ENCODE data around the gene GSG1L.

The GSG1L gene

DNA sequence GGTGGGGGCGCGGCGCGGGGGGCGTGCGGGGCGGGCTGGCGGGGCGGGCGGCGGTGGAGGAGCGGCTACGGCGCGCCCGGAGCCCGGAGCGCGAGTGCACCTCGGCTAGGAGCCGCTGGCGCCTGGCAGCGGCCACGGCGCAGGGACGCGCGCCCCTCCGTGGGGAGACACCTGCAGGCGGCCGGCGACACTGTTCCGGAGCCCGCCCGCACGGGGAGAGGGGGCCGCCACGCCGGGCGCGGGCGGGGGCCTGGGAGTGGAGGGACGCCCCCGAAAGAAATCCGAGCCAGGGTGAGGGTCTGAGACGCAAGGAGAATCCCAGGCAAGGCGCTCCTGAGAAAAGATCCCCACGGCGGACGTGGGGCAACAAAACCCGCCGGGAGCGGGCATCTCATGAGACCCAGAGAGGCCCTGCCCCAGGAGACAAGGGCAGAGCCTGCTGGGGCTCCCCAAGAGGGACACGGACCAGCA lies at the start of gene GSG1L:
Gene GSG1L, minus strand, starts transcription at position 124 of the 471 bp plus-strand sequence. CDS start 290 bp downstream, outside the sequence.
- in situ Hi-C loops (cut with MboI; ENCODE audit: low sequenced_read_pairs): no loop called here

DNA sequence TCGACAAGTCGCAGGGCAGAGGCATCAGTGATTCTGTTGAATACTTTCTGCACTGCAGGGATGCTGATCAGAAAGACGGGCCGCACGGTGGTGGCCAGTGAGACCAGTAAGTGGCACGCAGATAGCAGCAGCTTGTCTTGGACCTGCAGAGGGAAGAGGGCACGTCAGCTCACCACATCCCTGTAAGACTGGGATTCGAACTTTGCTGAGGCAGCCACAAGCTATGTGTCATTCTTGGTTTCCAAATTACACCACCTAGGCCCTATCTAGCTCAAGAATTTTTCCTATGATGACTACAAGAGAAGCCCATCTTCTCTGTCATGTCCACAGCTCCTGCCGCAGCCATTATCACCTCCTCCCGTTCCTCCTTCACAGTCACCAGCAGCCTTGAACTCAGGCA lies 49.4 kb upstream of the GSG1L start:
- in situ Hi-C loops (cut with MboI; ENCODE audit: low sequenced_read_pairs): no loop called here

DNA sequence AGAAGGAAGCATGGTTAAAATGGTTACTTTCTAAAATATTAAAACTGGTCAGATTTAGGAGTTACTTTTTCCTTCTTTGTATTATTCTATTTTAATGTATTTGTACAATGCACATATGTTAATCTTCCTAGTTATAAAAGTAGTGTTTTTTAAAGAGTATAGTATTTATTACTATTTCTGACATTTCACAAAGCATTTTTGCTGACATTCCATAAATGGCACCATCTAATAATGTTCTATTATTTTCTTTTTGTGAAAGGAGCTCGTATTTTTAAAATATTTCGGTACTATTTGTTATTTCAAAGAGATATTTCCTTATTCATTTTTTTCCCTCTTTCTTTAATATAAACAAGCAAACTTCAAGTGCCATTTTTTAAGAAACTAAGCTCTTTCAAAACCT lies 47.5 kb upstream of the GSG1L start:
- in situ Hi-C loops (cut with MboI; ENCODE audit: low sequenced_read_pairs): no loop called here

DNA sequence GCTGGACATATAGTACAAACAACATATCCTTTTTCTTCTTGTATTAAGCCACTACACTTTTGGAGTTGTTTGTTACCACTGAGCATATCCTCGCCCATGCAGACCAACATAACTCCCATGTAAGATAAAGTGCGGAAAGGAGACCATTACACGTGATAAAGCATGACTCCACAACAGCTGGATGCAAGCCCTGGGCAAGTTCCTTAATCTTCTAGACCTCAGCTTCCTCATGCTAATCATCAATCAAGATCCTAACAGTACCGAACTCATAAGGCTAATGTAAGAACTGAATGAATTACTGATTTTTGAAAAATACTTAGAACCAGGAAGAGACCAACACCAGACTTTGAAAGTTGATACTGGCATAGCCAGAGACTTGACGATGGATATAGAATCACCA lies 47.0 kb upstream of the GSG1L start:
- in situ Hi-C loops (cut with MboI; ENCODE audit: low sequenced_read_pairs): no loop called here

DNA sequence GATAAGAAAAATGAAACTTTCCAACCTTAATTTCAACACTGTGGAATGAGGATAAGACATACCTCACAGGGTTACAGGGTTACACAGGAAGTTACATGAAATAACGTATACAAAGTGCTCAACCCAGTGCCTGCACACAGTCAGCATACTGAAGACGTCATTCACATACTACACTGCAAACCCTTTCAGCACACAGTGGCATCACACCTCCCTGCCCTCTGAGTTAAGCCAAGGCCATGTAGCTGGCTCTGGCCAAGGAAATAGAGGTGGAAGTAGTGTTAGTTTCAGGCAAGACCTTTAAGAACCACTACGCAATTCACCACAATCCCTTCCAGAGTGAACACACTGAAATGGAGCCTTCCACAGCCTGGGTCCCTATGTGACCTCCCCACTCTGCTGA lies 46.6 kb upstream of the GSG1L start:
- in situ Hi-C loops (cut with MboI; ENCODE audit: low sequenced_read_pairs): no loop called here

DNA sequence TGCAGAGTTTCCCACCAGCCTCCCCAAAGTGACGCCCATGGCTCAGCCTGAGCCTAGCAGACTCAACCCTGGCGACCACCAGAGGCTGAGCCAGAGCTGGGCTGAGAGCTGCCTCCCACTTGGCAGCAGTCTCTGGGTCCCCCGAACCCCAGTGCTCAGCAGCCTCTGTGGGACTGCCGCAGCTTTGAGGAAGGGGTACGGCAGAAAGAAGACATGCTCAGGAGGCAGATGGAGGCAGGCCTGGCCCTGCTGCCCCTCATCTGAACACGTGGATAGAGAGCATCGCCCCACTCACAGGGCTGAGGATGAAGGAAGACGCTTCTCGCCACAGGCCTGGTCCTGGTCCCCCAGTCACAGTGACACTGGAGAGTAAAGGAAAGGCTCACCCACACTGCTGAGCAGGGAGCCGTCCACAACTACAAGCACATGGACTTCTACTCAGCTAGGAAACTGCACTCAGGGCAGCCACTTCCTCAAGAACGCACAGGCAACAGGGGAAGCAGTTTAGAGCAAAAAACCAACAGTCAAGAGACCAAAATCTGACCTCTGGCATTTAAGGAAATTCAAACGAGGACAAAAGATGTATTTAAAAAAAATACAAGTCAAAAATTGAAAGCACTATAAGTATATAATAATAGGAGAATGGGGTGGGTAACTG lies 45.2 kb upstream of the GSG1L start:
- in situ Hi-C loops (cut with MboI; ENCODE audit: low sequenced_read_pairs): no loop called here

DNA sequence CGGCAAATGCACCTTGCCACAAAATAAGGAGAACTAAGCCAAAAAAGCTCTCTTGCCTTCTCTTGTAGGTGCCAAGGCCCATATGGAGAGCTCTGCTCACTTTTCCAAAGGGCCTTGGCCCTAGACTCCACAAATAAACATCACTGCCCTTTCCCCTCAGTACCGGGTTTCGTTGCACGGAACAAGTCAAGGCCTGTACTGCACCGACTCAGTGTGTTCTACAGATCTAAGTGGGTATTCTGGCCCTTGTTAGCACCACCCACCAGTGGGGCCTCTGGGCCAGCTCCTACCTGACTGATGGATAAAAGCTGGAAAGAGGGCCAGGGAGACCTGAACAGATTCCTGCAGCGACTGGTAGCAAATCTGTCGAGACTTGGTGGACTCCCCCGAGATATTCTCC lies 43.7 kb upstream of the GSG1L start:
- in situ Hi-C loops (cut with MboI; ENCODE audit: low sequenced_read_pairs): no loop called here

DNA sequence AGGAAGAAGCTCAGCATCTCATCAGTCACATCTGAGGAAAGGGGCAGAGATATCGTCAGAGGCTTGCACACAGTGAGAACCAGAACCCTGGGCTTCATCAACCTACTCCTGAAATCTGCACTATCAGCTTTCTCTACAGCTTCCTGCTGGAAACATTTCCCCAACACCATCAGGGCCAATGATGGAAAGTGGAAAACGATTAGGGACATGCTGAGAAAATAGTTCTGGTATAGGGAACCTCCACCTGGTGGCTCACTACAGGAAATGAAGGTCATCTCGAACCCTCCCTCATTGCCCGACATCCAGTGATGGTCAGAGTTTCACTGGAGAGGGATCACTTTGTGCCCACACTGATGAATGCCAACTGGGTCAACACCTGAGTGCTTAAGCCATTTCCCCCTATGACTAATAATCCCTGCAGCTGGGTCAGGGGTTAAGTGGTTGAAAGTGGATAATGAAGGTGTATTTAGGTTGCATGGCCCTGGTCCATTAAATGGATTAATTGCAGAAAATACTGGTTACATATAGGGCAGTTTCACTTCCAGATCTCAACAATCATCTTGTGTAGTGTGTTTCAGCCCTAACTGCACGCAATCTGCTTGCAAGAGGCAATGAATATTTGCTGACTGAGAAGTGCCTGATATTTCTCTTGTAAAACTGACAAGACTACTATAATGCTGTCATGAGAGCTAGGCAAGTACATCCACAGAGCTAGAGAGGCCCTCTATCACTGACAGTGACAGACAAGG lies 43.1 kb upstream of the GSG1L start:
- in situ Hi-C loops (cut with MboI; ENCODE audit: low sequenced_read_pairs): no loop called here

DNA sequence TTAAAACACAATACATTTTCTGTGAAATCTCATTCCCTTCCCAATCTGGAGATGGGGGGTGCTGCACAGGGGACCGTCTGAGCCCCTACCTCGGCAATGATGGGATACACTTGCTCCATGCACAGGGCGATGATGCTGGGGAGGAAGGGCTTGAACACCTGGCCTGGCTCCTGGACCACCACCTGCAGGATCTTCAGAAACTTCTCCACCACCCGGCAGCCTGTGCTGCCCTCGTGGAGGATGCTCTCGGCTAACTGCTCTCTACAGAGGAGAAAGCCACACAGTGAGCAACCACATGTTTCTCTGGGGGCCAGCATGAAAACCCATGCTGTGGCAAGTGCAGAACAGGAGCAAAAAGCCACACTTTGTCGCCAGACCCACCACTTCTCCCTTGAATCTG lies 42.4 kb upstream of the GSG1L start:
- in situ Hi-C loops (cut with MboI; ENCODE audit: low sequenced_read_pairs): no loop called here

DNA sequence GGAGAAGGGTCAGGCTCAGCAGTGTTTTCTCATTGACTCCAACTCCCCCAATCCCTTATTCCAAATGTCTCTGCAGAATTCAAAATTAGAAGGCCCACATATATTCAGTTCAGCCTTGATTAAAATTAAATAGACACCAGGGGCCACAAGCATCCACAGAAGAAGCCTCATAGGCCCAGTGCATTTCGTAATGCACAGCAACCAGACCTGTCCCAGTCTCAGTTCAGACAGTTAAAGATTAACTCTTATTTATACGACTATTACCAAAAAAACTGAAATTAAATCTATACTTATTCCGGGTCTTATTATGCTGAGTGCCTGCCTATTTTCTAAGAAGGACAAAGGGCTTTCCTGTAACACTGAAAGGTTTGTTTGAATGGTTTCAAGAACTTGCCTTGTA lies 41.8 kb upstream of the GSG1L start:
- in situ Hi-C loops (cut with MboI; ENCODE audit: low sequenced_read_pairs): no loop called here

DNA sequence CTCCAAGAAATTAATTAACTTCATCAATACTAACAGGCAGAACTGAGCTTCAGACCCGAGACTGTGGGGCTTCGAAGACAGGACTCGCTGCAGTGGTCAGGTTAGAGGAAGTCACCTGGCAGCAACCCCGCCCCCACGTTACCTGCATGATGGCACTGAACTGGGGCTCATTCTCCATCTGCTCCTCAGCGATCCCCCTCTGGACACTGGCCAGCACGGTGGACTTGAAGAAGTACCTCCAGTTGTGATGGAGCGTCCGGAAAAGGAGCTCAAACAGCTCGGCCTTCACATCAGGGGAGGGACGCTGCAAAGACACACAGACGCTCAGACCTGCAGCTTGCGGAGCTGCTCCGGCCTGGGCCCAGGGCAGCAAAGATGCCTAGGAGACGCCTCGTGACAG lies 40.9 kb upstream of the GSG1L start:
- in situ Hi-C loops (cut with MboI; ENCODE audit: low sequenced_read_pairs): no loop called here

DNA sequence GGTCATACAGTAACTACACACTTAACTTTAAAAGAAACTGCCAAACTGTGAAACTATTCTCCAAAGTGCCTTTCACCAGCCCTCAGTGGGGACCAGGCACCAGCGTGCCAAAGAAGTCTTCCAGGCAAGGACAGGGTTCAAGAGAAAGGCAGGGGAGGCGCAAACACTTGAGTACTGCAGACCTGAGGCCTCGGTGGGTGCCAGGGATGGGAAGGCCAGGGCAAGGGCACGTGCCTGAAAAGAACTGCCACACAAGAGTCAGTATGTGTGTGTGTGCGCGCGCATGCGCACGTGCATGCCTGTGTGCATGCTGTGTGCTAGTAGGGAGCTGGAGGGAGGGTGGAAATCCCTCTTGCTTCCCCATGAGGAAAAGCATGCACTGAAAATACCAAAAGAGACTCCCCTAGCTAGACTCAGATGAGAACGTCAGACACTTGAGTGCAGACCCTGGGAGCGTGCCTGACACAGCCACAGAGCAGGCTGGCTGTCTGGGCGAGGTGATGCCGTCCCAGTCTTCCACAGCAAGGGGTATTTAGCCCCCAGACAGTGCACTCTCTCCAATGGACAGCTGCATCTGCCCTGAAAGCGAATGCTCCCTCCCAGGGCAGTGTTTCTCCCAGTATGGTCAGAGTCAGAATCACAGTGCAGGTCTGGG lies 40.1 kb upstream of the GSG1L start:
- in situ Hi-C loops (cut with MboI; ENCODE audit: low sequenced_read_pairs): no loop called here

DNA sequence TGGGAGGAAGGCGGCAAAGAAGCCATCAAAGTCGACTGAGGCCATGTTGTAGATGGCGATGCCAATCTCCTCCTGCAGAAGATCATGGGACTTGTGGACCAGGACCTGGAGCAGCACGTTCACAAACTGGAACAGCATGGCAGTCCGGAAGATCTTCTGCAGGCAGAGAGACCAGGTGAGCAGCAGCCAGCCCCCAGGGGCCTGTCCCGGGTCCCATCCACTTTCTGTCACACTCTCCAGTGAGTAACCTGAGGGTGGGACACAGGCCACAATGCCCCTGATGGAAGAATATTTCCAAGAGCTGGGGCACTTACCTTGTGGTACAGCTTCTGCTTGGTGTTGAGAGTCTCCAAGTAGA lies 38.0 kb upstream of the GSG1L start:
- in situ Hi-C loops (cut with MboI; ENCODE audit: low sequenced_read_pairs): no loop called here

DNA sequence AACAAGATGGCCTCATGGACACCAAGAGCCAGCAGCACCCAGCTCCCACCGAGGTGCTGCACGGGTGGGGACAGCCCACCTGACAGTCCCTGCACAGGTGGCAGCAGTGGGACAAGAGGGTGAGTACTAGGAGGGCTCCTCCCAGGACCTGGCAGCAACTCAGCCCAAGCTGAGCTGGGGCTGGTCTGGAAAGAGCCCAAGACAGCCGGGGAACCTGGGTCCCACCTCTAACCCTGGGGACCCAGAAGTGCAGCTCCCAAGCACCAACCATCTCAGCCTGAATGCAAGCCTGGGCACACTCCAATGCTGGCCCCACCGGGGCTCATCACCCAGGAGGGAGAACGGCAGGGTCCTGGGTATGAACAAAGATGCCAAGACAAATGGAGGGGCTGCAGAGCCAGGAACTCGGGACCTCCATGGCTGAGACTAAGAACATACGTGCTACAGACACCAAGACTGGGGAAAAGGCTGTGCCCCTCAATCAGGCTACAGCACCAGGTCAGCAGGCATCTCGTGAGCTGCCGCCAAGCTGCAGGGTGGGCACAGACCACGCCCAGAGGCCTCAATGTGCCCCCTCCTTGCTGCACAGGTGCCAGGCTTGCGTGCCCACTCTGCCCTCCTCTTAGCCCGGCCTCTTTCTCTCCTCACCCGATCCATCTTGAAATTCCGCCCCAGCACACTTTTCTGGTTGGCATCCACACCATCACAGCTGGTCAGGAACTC lies 37.5 kb upstream of the GSG1L start:
- in situ Hi-C loops (cut with MboI; ENCODE audit: low sequenced_read_pairs): no loop called here

DNA sequence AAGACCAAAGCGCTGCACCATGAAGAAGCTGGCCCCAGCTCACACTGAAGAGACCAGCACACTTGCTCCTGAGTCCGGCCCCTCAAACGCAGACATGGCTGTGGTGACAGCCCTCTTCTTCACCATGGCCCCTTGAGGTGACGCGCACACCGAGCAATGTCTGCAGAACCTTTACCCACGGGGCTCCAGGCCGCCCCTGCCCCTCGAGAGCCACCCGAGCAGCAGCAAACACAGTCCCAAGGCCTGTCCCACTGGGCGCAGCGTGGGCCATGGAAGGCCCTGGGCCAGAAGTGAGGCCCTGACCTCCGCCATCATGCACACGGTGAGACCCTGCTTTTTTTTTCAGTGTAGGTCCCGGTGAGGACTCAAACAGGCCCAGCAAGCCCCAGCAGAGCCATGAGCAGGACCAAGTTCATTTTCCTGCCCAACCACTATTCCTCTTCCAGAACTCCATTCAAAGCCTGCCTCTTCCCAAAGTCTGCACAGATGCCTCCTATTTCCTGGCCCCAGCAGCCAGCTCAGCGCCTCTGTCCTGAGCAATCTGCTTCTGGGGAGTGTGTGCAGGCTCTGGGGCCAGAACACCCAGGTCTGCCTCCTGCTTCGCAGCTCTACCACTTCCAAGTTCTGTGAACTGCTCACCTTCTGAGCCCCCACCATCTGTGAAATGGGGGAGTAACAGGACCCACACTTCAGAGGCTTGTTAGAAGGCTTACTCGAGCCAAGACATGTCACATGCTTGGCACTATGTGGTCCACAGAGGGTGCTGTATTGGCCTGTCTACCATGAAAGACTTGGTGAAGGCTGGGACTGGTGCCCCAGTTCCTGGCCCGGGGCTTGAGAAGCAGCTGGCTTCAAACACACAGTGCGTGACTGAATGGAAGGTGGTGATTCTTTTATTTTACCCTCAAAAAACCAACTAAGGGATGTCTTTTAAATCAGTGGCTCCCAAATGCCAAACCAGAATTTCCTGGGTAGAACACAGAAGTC lies 35.7 kb upstream of the GSG1L start:
- in situ Hi-C loops (cut with MboI; ENCODE audit: low sequenced_read_pairs): no loop called here

DNA sequence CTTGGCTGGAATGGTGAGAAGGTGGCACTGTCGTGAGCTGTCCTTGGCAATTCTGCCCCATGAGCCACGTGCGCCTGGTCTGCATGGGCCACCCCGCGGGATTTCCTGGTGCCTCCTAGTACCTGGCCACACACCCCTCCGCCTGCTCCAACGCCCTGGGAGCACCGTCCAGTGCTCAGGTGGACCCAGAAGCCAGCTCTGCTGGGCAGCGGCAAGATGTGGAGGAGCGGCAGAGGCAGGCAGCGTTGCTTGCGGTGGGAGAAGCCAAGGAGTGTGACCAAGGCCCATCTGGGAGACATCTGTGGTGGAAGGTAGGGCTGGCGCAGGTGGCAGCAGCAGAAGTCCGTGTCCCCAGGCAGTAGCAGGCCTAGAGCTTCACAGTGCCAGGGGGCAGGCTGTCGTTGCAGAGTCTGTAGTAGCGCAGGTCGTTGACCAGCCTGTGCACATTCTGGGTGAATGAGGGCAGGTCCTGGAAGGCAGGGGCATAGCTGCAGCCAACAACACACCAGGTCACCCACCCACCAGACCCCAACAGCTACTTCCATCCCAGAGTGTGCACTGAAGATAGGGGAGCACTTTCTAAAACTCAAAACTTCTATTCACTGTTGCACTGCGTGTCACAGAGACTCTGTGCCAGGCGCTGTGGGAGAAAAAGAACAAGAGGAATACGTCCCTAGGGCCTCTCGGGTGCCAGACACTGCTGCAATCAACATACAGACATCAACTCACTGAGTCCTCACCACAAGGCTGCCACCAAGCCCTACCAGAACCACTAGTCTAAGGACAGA lies 34.9 kb upstream of the GSG1L start:
- in situ Hi-C loops (cut with MboI; ENCODE audit: low sequenced_read_pairs): no loop called here

DNA sequence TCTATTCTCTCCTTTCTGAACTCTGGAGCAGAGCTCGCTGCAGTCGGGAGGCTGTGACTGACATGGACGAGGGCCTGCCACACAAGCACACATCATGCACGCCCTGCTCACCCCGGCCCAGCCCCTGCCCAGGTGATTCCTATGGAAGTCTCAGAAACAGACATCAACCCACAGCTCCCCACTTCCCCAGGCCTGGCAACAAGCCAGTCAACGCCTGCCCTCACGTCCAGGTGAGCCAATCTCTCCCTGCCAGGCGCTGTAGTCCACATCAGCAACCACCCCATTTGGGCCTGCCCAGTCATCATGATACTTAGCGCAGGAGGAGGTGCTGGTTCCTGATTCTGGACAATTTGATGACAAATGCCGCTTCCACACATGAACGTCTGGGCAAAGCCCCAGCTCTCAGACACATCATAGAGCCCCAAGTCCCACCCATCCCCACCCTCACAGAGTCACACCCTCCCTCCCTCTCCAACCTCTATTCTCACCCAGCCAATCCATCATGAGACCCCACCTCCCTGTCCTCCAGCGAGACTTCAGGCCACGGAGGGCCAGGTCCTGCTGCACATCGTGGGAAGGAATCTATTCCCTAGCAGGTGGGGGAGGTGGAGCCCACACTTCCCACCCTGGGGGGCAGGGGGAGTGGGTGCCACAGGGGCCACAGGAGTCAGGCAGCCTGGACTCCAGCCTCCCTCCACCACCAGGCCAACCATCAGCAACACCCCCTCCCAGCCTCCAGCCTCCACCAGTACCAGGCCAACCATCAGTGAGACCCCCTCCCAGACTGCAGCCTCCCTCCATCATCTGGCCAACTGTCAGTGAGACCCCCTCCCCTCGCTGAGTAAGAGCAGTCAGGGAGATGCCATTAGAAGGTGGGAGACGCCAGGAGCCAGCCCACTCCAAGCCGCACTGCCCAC lies 33.7 kb upstream of the GSG1L start:
- in situ Hi-C loops (cut with MboI; ENCODE audit: low sequenced_read_pairs): no loop called here

DNA sequence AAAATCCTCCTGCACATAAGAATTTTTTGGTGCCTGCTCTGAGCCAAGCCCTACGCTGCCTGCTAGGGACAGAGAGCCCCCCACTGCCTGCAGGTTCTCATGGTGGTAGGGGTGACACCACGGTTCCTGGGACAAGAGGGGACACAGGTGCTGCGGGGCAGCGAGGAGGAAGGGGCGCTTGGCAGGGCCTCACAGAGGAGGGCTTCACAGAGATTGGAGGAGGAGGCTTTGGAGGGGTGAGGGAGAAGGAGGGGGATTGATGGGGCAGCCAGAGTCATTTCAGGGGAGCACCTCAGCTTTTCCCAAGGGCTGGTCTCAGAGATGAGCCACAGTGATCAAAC lies 29.8 kb upstream of the GSG1L start:
- in situ Hi-C loops (cut with MboI; ENCODE audit: low sequenced_read_pairs): no loop called here

Measured in HL-60/S4 (cell line).